ENCODE measurements around the gene ZBTB43. TPM values are rescaled to one million over a fixed set of nuclear protein-coding genes. Genes with fewer than 3 reads are reported as not detected.

The ZBTB43 gene
- total and polyA plus RNA-seq, 5 donors from 2014 or later: 4.5 to 38.0 (median 7.1) TPM

DNA sequence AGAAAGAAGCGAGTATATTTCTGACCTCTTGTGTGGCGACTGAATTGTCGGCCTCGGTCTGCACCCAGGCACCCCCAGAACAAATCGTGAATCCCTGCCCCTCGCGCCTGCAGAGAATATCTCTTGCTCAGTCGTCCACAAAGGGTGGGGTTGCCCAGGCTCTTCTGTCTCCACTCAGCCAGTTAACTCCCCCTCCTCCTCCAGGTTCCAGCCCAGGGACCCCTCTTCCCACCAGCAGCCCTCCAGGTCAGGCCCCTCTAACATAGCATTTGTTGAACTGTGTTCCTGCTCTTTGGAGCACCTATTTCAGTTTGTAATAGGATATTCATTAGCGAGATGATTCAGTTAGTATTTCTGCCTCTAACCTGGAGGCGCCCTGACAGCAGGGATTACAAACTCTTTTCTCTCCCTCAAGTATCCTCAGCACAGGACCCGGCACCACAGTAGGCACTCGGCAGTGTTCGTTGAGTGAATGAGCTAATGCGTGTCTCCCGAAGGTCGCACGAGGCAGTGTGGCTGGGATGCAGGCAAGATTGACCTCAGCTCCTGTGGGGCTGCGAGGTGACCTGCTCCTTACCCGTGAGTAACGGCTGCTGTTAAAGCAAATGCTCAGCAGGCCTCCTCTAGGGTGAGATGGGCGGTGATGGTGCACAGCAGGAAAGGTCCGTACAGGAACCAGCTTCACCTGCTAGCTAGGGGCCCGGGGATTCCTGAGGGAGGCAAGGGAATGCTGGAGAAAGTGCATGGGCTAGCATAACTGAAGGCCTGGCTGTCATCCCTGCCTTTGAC, 81.4 kb downstream of the ZBTB43 start:
- Histone ChIP-seq H3K4me1 (ENCODE audit: control insufficient read depth, insufficient read depth, low read length, poor library complexity, severe bottlenecking) (no peaks in the 10 kb centered on the region), H3K36me3 (ENCODE audit: control insufficient read depth, insufficient read depth, low read length) (peaks cover 3% of the 10 kb centered on the region), H3K4me3 (ENCODE audit: low read depth, low read length) (no peak overlapping the region), H3K27me3 (ENCODE audit: control insufficient read depth, insufficient read depth, low read length) (no peaks in the 10 kb centered on the region), H3K9me3 (ENCODE audit: control insufficient read depth in 2 of 2, low read length in 2 of 2) (no peaks in the 10 kb centered on the region), H3K27ac (ENCODE audit: insufficient read depth, low read length, poor library complexity, severe bottlenecking) (no peak overlapping the region)
- DNase-seq (no peak), ATAC-seq (ENCODE audit: low read depth in 2 of 2) (no peak)
- Mint-ChIP-seq H3K4me1 (peaks cover 0 to 7% (median 0%) of the 10 kb centered on the region in 4 donors), H3K4me3 (no peak overlapping the region), H3K9me3 (no peaks in the 10 kb centered on the region), H3K27ac (no peak overlapping the region), H3K27me3 (no peaks in the 10 kb centered on the region), H3K36me3 (peaks cover 8% of the 10 kb centered on the region)

DNA sequence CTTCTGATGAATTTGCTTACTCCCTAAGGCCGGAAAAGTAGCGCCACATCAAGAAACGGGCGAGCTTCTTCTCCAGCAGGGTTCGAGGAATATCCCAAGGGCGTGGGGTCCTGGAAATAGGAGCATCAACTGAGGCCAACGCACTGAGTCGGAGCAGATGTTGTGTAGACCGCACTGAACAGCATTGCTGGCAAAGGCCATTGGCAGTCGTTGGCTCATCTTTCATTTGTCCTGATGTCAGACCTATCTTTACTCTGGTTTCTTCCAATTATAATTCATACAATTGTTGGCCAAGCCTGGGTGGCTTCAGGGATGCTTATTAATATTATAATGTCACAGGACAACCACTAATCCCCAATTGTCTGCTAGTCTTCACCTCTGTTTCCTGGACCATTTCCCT, 82.1 kb downstream of the ZBTB43 start:
- no peak for DNase-seq
- ATAC-seq (ENCODE audit: low read depth in 2 of 2): no peak
- H3K9me3 ChIP-seq (ENCODE audit: control insufficient read depth in 2 of 2, low read length in 2 of 2): no peaks in the 10 kb centered on the region
- H3K27ac Mint-ChIP-seq: peak overlapping the region in 1 of 3 donors; percentile 35
- H3K27me3 Mint-ChIP-seq: peaks cover 2% of the 10 kb centered on the region
- no peak overlapping the region for H3K4me3 ChIP-seq (ENCODE audit: low read depth, low read length)
- no peaks in the 10 kb centered on the region for H3K4me1 ChIP-seq (ENCODE audit: control insufficient read depth, insufficient read depth, low read length, poor library complexity, severe bottlenecking)
- no peak overlapping the region for H3K4me3 Mint-ChIP-seq
- H3K36me3 Mint-ChIP-seq: peaks cover 4% of the 10 kb centered on the region
- peaks cover 0 to 5% (median 0%) of the 10 kb centered on the region in 4 donors for H3K4me1 Mint-ChIP-seq
- no peaks in the 10 kb centered on the region for H3K27me3 ChIP-seq (ENCODE audit: control insufficient read depth, insufficient read depth, low read length)
- H3K9me3 Mint-ChIP-seq: no peaks in the 10 kb centered on the region
- no peak overlapping the region for H3K27ac ChIP-seq (ENCODE audit: insufficient read depth, low read length, poor library complexity, severe bottlenecking)
- H3K36me3 ChIP-seq (ENCODE audit: control insufficient read depth, insufficient read depth, low read length): peaks cover 3% of the 10 kb centered on the region

Other genes with a start within 250 kb of the ZBTB43 start
- not detected for gene LMX1B, start 191.1 kb upstream of the ZBTB43 start, total RNA-seq
- not detected for gene LMX1B, start 191.1 kb upstream of the ZBTB43 start, polyA plus RNA-seq
- gene ZBTB34, start 55.6 kb downstream of the ZBTB43 start, total RNA-seq: 5.4 TPM
- gene ZBTB34, start 55.6 kb downstream of the ZBTB43 start, polyA plus RNA-seq: 1 to 10 TPM in 1 of 4 donors, under 1 TPM in 3; 0.56 to 1.0 (median 0.81) TPM
- gene RALGPS1, start 109.7 kb downstream of the ZBTB43 start, total RNA-seq: 10.3 TPM
- 1 to 10 TPM; 1.8 to 3.7 (median 2.7) TPM for gene RALGPS1, start 109.7 kb downstream of the ZBTB43 start, polyA plus RNA-seq